OCI-M2 (cell line): Measurements from ENCODE around the gene RHCG.
"Not testable (repeated sequence)": the region's sequence is repeated elsewhere in the genome, so short reads cannot be mapped to it uniquely, and the experiment has no call there.

Experiments
- DNase-seq: peaks from one replicate; lab custom pipeline; 2025; ENCODE audit not compliant: unreplicated experiment; lab: John Stamatoyannopoulos, UW

RHCG gene

DNA sequence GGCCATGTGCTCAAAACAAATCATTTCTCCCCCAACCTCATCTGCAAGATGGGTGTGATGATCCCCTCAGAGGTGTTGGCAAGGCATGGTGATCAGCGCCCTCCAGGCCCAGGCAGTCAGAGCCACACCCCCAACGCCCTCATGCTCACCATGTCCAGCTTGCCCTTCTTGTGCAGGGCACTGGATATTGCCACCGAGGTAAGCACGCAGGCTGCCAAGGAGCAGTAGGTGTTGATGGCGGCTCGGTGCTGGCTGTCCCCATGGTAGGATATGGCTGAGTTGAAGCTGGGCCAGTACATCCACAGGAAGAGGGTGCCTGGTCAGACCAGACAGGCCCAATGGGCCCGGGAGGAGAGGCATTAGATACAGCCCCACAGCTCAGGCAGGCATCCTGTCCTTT is 17.2 kb downstream of the RHCG start:
- no peak for DNase-seq

GRCh38 chr15:89477411-89478242 is 18.8 kb downstream of the RHCG start:
- no peak for DNase-seq

GRCh38 chr15:89475661-89476060 is 20.7 kb downstream of the RHCG start:
- no peak for DNase-seq

DNA sequence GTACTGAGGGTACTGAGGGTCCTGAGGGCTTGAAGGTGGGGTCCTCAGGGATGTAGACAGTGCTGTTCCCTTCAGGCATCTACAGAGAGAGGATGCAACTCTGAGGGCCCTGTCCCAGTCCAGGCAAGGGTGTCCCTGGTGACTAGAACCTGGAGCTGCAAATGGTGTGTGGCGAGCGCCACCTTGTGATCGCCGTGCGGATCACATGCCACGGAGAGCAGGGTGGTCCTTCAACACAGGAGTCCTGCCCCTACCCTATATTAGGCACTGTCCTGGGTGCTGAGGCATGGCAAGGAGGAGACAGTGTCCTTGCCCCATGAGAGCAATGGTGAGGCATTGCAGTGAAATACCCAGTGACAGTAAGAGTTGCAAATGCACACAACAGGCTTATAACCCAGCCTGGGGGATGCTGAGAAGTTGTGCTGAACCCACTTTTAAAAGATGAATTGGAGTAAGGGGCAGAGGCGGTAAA is 23.6 kb downstream of the RHCG start:
- DNase-seq: no peak

DNA sequence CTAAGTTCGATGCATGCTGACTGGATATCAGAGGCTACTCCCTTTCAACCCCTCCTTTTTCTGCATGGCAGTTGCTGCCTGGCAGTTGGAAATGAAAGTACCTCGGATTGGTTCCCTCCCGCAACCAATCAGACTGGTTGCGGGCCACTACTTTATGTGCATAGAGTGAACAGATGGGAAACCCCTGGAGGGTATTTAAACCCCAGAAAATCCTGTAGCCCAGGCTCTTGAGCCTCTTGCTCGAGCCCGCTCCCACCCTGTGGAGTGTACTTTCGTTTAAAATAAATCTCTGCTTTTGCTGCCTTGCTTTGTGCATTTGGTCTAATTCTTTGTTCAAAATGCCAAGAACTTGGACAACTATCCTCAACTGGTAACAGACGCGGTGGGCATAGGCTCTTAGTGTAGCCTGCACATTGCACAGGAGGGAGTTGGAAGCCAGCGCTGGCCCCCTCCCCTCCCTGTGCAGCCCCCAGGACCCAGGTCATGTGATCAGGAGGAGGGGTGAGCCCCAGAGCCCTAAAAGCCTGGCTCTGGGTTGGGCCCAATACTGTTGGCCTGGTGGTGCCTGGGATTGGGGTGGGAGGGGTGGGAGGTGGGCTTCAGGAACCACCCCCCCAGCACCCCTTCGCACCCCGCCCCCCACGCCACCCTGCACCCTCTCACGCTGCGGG is 26.8 kb downstream of the RHCG start:
- DNase-seq: no peak

- DNase-seq: not testable (repeated sequence)
These were observed 27.6 kb downstream of the RHCG start for GRCh38 chr15:89468813-89469212.

- DNase-seq: no peak
These were observed 33.3 kb downstream of the RHCG start for GRCh38 chr15:89463113-89463512.

DNA sequence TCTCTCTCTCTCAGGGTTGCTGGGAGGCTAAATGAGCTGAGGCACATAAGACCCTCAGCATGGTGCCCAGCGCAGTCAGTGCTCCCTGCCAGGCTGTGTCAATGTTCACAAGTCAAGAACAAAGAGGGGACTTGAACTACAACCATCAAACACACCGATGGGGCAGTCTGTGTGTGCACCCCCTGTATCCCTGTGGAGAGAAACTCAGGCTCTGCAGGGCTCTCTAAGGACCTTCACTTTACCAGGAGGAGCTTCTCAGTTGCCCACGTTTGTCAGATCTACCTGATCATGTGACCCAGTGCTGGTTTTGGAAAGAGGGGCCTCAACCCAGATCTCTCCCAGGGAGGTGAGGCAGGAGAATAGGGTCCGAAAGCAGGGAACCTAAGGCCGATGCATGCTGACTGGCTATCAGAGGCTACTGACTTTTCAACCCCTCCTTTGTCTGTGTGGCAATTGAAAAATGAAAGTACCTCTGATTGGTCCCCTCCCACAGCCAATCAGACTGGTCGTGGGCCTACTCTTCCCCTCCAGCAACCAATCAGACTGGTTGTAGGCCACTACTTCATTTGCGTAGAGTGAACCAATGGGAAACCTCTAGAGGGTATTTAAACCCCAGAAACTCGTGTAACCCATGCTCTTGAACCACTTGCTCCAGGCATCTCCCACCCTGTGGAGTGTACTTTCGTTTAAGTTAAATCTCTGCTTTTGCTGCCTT is 34.0 kb downstream of the RHCG start:
- no peak for DNase-seq

GRCh38 chr15:89461386-89461785 is 35.0 kb downstream of the RHCG start:
- DNase-seq: no peak

DNA sequence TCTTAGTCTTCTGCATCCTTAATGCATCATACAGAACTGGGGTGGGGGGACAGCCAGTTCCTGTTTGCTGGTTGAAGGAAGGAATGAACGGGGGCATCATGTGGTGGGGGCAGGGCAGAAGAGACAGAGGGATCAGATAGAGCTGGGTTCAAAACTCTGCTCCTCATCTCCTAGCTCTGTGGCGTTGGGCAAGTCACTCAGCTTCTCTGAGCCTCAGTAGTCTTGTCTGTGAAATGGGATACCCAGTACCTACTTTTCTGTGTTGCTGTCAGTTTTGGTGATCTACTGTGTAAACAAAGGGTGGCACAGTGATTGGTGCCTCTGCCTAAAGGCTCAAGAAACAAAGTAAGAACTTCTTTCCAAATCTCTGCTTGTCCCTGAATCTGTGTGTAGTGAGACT is 36.3 kb downstream of the RHCG start:
- DNase-seq: no peak

- no peak for DNase-seq
These were observed 36.9 kb downstream of the RHCG start for GRCh38 chr15:89459271-89460038.

DNA sequence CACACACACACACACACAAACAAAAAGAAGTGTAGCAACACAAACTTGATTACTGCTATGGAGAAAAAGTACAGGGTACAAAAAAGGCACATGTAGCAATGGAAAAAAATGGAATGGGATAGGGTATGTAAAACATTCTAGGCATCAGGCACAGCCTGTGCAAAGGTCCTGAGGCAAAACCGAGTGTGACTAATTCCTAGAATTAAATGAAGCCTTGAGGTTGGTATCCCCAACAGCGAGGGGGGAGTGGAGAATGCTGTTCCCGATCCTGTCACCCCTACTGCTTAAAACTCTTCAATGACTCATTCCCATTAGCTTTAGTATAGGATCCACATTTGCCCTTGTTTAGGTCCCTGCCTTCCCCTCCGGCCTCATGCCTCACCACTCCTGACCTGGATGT is 37.9 kb downstream of the RHCG start:
- no peak for DNase-seq

DNA sequence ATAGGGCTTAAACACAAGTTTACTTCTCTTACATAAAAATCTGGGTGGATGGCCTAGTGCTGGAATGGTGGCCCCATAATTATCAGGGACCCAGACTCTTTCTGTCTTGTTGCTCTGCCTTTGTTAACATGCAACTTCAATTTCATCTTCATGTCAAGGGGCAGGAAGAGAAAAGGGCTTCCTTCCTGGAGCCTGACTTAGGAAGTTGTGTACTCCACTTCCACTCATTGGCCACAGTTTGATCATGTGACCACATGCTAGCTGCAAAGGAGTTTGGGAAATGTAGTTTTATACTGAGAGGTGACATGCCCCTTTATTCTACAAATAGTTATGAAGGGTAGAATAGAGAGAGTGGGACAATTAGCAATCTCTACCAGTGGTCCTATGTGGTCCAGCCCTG is 39.3 kb downstream of the RHCG start:
- no peak for DNase-seq

DNA sequence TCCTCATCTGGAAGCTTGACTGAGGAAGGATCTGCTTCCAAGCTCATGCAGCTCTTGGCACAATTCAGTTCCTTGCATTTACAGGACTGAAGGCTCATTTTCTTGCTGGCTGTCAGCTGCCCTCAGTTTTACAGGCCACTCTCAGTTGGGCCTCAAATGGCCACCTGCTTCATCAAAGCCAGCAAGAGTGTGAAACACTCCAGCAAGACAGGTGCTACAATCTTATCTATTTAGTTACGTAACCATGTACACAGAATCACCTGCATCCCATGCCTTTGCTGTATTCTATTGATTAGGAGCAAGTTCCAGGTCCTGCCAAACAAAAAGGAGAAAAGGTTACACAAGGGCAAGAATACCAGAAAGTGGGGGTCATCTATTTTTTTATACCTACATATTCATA is 40.8 kb downstream of the RHCG start:
- DNase-seq: no peak

DNA sequence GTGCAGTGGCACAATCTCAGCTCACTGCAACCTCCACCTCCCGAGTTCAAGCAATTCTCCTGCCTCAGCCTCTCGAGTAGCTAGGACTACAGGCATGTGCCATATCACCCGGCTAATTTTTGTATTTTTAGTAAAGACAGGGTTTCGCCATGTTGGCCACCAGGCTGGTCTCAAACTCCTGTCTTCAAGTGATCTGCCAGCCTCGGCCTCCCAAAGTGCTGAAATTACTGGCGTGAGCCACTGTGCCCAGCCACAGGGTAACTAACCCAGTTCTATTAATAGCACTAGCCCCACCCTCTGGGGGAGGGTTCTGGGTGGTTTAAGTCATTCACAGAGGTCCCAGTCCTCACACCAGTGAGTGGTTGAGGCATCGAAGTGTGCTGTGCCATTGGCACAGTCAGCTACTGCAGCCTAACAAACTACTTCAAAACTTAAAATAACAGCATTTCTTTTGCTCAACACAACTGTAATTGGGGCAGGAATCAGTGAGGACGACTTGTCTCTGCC is 44.0 kb downstream of the RHCG start:
- DNase-seq: no peak

DNA sequence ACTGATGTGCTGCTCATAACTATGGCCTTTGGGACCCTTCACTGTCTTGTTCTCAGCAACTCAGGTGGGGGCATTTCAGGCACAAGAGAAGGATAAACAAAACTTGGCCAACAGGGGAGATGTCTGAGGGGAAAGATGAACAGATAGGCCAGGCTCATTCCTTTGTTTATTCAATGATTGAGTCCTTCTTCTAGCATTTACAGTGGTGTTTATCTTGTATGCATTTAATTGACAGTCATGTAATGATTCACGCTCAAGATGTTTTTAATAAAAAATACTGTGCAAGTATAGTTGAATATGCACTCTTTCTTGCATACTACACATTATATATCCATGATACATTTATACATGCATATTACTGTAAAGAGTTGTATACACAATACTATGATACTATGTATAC is 44.5 kb downstream of the RHCG start:
- no peak for DNase-seq

DNA sequence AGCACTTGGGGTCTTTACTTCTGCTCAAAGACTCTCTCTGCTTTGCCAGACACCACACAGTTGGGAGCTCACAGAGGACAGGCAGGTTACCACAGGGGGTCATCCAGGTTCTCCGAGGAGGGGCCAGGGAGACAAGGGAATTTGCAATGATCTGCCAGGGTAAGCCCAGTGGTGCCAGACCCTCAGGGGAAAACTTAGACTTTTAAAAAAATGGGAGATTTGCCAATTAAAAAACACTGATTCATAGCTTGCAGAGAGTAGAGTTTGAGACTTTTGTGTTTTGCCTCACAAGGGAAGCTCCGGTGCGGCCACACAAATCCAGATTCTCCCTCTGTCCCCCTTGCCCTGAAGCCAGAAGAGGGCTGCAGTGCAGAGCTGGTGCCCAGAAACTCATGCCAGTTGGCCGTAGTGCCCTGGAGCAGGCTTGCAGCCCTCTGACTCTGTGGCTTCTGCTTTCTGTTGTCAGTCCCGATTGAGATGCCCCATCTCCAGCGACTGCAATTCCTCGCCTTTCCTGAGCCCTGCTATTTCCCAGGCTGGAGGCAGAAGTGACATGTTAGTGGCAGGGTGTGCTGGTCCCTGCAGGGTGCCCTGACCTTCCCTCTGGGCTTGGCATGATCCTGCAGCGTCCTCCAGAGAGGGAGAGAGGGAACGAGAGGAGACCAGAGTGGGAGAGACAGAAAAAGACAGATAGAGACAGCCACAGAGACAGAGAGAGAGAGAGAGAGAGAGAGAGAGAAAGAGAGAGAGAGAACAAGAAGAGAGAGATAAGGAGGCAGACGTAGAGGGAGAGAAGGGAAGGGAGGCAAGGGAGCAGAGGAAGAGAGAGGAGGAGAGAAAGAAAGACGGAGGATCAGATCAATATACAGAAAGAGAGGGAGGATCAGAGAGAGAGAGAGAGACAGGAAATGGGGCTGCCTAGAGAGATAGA is 46.0 kb downstream of the RHCG start:
- no peak for DNase-seq

DNA sequence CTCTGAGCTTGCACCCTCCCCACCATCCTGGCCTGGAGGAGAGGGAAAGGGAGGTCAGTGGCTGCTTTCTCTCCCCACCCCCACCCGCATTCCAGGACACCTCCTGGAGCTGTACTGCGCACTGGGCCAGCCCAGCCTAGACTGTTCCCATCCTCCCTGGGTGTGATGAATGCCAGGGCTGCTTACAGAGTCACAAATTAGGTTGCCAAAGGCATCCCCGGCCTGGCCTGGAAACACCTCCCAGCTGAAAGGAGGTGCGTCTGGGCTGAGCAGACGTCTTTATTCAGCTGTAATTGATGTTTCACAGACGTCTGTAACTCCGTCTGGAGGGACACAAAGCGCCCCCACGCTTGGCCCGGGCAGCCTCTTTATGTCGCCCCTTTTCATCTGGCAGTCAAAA is 47.6 kb downstream of the RHCG start:
- DNase-seq: no peak

GRCh38 chr15:89447676-89448075 is 48.7 kb downstream of the RHCG start:
- no peak for DNase-seq
